Stomach (tissue), 4 donors: ENCODE data around the gene REEP6.

Source experiments
- CTCF ChIP-seq, 7 experiments: fragments of 450-650 bp in 4 of 7; fragments of 200-600 bp in 3 of 7; sonication (generic) in 3 of 7; IDR thresholded peaks; one replicate each; pipeline ENCODE4 v1.5.1; 2016 to 2019; ENCODE audit warnings: antibody characterized with exemption in 7 of 7, control low read depth in 2 of 7, mild to moderate bottlenecking in 1 of 7
- POLR2A ChIP-seq, 4 donors: fragments of 450-650 bp; IDR thresholded peaks; one replicate each; pipeline ENCODE4 v1.6.1; 2016; ENCODE audit warnings: antibody characterized with exemption in 4 of 4, control low read depth in 2 of 4, mild to moderate bottlenecking in 1 of 4, moderate library complexity in 1 of 4

- no peak for TF ChIP-seq POLR2A (IDR thresholded peaks at IDR 0.05)
- TF ChIP-seq CTCF (IDR thresholded peaks at IDR 0.05), result no peak
Measured at GRCh38 chr19:1510807-1511206, 19.8 kb downstream of the REEP6 start.
